NCI-H1694 treated with DMSO at 0.1 percent for 48 hours (cell line): ENCODE results near the gene AHNAK.
A peak's percentile ranks its signal among the peaks of the same experiment; 100 is the strongest.
"Not testable (repeated sequence)": the region's sequence is repeated elsewhere in the genome, so short reads cannot be mapped to it uniquely, and the experiment has no call there.

Source experiments
- DNase-seq: peaks from one replicate; lab custom pipeline; 2025; lab: John Stamatoyannopoulos, UW

Gene AHNAK

DNA sequence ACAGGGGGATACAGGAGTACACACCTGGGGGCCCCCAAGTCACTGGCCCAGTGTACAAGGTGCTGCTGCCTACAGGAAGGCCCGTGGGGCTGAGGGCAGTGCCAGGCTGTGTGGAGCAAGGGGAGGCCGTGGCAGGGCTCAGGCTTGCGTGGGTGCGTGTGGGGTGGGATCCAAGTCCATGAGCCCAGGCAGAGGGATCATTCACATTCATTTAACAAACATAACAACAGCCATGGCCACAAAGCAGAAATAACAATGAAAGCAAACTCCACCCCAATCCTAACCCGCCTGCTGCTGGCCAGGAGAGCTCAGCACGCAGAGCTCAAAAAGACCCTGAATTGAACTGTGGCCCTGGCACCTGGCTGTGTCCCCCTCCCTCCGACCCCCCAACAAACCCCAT lies 144.8 kb downstream of the AHNAK start:
- no peak for DNase-seq

- DNase-seq: no peak
Observed at GRCh38 chr11:62401356-62401755, 145.2 kb downstream of the AHNAK start.

DNA sequence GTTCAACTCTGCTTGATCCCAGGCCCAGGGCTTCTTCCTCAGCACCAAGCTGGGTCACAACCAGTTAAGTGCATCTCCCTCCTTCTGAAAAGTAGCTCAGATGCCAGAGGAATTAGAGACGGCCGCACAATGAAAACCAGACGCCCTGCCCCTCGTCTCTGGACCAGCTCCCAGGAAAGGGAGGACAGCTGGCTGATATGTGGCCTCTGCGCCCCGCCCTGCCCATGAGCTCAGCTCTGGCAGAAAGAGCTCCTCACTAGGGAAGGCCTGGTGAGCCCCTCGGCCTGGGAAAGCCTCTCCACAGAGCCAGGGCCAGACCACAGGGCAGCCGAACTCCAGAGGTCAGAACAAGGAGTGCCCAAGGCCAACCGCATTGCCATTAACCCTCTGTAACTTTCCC lies 145.8 kb downstream of the AHNAK start:
- no peak for DNase-seq

GRCh38 chr11:62400281-62400680 lies 146.3 kb downstream of the AHNAK start:
- DNase-seq: no peak

DNA sequence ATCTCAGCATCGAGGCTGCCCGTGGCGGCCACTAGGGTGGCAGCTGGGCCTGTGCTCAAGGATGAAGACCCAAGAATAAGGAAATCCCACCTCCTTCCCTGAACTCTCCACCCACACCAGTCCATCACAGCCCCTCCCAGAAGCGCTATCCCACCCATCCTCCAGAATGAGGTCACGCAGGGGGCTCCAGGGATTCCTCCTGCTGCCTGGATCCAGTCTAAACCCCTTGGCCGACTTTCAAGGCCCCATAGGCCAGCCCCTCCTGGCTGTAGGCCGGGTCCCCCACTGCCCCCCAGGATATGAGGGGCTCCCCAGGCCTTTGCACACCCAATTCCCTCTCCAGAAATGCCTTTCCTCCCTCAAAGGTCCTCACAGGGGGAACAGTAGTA lies 146.7 kb downstream of the AHNAK start:
- no peak for DNase-seq

GRCh38 chr11:62399172-62399877 lies 147.3 kb downstream of the AHNAK start:
- no peak for DNase-seq

GRCh38 chr11:62398011-62398994 lies 148.3 kb downstream of the AHNAK start:
- DNase-seq: no peak

- no peak for DNase-seq
Observed at GRCh38 chr11:62395885-62396551, 150.6 kb downstream of the AHNAK start.

DNA sequence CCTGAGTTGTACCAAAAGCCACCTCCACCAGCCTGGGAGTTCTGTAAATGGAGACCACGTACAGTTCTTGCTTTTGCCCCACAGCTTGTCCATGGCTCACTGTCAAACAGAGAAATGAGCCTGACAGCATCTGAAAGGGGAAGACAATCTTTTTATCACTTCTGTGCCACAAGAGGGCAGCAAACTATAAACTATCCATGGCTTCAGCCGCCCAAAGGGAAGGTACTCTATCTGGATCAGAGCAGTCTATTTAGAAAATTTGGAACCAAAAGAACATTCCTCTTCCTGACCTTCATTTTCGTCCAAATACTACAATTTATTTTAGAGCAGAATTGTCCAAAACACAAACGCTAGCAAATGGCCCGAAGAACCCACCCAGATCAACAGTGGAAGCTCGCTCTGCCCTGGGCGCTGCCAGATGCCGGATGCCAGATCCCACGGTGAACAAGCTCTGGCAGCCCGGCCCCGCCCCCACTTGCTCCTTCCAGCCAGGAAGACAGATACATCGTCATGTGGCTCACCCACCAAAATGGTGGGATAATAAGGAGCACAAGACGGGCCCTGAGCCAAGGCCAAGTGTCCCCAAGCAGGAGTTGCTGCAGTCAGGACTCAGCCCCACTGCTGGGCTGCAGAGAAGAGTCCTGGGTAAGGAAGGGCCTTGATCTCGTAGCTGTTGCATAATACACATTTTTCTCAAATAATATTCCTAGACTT lies 151.6 kb downstream of the AHNAK start:
- peak; percentile 83 for DNase-seq

DNA sequence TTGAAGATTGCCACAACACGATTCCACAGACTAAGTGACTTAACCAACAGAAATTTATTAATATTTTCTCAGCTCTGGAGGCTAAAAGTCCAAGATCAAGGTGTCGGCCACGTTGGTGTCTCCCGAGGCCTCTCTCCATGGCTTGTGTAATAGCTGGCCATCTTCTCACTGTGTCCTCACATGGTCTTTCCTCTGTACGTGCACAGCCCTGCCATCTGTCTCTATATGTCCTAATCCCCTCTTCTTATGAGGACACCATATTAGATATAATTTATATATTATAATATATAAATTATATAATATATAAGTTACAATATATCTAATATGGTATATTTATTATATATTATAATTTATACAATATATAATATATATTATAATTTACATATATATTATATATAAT lies 152.9 kb downstream of the AHNAK start:
- no peak for DNase-seq

GRCh38 chr11:62393061-62393611 lies 153.5 kb downstream of the AHNAK start:
- DNase-seq: no peak

GRCh38 chr11:62392506-62392905 lies 154.1 kb downstream of the AHNAK start:
- DNase-seq: no peak

DNA sequence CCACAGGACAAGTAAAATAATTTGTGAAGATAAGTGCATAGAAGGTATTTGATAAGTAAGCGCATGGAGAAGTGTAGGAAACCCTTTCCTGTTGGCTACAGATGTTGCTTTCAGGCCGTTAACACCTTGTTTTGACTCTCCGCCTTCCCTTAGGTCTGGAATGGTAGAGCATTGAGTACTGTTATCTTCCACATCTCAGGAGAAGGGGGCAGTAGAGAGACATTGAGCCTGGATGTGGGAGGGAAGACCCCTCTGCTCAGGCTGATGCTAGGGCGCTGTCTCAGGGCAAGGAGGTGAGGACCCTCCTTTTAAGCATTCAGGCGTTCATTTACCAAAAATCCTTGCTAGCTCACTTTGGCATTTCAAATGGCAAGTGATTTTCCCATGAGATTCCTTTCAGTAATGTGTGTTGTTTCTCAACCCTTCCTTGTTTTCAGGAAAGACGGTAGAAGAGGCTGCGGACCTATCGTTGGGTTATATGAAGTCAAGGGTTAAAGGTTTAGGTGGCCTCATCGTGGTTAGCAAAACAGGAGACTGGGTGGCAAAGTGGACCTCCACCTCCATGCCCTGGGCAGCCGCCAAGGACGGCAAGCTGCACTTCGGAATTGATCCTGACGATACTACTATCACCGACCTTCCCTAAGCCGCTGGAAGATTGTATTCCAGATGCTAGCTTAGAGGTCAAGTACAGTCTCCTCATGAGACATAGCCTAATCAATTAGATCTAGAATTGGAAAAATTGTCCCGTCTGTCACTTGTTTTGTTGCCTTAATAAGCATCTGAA lies 154.8 kb downstream of the AHNAK start:
- no peak for DNase-seq

- DNase-seq: no peak
Observed at GRCh38 chr11:62390722-62391121, 155.9 kb downstream of the AHNAK start.

GRCh38 chr11:62390237-62390636 lies 156.4 kb downstream of the AHNAK start:
- DNase-seq: no peak

DNA sequence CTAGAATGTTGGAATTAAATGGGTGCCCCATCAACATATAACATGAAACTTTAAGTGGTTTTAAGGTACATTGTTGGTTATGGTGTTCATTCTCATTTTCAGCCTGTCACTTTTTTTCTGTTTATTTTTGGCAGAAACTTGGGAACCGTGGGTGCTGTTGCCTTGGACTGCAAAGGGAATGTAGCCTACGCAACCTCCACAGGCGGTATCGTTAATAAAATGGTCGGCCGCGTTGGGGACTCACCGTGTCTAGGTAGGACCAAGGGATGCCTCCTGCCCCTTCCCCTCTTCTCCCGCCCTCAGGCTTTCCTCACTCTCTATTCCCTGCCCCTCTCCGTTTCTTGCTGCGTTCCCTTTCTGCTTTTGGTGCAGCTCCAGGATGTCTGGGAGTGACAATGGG lies 157.6 kb downstream of the AHNAK start:
- no peak for DNase-seq

- DNase-seq: no peak
Observed at GRCh38 chr11:62387381-62387780, 159.2 kb downstream of the AHNAK start.

DNA sequence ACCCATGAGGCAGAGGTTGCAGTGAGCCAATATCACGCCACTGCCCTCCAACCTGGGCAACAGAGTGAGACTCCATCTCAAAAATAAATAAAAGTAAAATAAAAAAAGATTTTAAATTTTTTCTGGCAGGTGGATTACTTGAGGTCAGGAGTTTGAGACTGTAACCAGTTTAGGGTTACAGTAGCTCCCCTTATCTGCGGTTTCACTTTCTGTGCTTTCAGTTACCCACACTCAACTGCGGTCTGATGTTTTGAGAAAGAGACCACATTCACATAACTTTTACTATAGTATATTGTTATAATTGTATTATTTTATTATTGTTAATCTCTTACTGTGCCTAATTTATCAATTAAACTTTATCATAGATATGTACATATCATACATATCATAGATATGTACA lies 160.5 kb downstream of the AHNAK start:
- not testable (repeated sequence) for DNase-seq

- DNase-seq: no peak
Observed at GRCh38 chr11:62383822-62384221, 162.8 kb downstream of the AHNAK start.
